ENCODE data around the gene TRMT61A.

GRCh38 chr14:103584326-103584915, 55.4 kb downstream of the TRMT61A start:
- TF ChIP-seq, protein P1, sequence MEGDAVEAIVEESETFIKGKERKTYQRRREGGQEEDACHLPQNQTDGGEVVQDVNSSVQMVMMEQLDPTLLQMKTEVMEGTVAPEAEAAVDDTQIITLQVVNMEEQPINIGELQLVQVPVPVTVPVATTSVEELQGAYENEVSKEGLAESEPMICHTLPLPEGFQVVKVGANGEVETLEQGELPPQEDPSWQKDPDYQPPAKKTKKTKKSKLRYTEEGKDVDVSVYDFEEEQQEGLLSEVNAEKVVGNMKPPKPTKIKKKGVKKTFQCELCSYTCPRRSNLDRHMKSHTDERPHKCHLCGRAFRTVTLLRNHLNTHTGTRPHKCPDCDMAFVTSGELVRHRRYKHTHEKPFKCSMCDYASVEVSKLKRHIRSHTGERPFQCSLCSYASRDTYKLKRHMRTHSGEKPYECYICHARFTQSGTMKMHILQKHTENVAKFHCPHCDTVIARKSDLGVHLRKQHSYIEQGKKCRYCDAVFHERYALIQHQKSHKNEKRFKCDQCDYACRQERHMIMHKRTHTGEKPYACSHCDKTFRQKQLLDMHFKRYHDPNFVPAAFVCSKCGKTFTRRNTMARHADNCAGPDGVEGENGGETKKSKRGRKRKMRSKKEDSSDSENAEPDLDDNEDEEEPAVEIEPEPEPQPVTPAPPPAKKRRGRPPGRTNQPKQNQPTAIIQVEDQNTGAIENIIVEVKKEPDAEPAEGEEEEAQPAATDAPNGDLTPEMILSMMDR (IDR thresholded peaks at IDR 0.05; ENCODE audit: insufficient read depth, low read length, poor library complexity, severe bottlenecking): no peak
- no peak for TF ChIP-seq EZH2phosphoT487 (conservative IDR thresholded peaks at IDR 0.05; ENCODE audit: low read length)

All from SU-DHL-6 (cell line).